ENCODE data around the gene HOXC4.

Gene HOXC4

DNA sequence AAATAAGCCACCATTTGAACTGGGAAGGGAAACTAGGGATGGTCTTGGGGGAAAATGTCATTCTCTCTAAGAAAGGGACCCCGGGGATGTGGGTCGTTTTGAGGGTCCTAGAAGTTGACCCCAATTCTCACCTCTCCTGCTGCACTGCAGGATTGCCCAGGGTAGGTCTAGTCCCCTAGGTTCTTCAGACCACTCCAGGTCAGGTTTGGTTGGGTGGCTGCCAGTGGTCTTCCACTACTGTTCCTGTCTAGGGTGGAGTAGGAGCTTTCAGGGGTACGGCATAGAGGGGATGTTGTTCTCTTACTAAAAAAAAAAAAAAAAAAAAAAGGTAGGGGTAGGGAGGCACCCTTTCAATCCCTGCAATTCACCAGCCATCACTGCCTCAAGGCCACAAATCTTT, 37.6 kb upstream of the HOXC4 start:
- no peak for DNase-seq

DNA sequence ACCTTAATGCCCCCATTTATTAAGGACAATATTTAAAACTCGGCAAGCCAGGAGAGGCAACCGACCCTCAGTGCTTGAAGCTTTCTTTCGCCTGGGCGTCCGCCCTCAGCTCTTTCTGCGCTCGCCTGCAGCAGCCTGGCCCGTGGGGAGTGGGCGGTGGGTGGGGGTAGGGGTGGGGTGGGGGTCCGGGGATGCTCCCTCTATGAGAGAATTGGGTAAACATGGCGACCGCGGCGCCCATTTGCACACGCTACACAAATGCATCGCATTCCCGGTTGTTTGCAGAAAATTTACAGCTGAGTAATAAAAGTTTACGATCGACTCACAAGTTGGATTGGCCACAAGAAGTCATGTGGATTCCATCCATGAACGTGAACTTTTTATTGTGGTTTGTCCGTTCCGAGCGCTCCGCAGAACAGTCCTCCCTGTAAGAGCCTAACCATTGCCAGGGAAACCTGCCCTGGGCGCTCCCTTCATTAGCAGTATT, 37.1 kb upstream of the HOXC4 start:
- DNase-seq: no peak

DNA sequence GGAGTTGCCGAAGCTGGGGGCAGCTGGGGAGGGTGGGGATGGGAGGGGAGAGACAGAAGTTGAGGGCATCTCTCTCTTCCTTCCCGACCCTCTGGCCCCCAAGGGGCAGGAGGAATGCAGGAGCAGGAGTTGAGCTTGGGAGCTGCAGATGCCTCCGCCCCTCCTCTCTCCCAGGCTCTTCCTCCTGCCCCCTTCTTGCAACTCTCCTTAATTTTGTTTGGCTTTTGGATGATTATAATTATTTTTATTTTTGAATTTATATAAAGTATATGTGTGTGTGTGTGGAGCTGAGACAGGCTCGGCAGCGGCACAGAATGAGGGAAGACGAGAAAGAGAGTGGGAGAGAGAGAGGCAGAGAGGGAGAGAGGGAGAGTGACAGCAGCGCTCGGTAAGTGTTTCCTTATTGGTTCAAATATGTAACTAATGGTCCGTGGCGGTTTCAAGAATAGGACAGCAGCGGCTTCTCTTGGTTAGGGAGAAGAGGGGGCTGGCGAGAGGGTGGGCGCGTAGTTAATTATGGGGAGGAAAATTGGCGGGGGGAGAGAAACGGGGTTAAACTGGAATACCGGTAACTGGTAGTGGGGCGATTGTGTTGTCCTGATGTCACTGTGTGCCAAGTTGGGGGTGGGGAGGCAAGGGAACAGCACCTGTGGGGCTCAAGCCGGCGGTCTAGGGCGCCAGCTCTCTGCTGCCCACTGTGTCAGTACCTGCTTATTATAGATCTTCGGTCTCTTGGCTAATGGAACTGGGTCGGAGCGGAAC, 36.4 kb upstream of the HOXC4 start:
- DNase-seq: peak in 1 of 2 experiments; percentile 19

DNA sequence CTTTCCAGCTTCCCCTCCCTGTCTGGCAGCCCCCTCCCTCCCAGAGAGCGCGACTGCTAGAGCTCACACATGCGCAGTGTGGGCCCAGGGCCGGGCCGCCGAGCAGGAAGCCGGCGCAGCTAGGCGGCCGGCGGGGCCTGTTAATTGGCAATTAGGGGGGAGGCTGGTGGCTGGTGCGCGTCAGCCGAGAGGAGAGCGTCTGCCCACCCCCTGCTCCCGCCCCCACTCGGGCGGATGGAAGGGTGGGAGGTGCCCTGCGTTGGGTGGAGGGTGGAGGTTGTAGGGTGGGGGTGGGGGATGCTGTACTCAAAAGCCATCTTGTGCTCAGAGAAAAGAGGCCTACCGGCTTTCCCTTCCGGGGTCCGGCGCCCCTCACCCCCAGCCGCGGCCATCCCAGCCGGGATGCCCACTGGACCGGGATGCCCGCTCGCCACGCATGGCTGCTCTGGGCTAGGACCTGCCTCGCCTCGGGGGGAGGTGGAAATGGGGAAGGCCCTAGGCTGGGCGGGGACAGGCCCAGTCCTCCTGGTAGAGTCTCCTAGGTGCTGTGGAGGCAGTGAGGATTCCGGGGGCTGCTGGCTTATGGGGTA, 35.7 kb upstream of the HOXC4 start:
- peak; percentile 73 to 80 for DNase-seq

DNA sequence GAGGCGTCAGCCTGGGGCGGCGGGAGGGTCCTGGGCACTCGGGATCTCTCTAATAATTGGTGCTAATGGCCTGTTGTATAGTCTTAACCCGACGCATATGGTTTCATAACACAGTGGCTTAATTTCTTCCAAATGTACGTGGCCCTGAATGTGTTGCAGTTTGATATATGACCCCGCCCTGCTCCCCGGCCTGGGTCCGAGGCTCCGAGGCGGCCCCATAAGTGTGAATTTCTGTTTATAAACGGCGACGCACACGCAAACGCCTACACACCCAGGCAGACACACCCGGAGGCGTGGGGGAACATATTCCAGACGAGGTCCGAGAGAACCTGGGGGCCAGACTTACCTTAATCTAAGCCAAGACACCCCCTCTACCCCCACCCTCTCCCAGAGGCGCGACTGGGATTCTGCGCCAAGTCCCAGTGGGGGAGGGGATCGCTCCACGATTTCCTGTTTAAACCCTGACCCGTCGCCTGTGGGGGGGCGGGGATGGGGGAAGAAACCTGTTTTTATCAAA, 35.1 kb upstream of the HOXC4 start:
- DNase-seq: no peak

DNA sequence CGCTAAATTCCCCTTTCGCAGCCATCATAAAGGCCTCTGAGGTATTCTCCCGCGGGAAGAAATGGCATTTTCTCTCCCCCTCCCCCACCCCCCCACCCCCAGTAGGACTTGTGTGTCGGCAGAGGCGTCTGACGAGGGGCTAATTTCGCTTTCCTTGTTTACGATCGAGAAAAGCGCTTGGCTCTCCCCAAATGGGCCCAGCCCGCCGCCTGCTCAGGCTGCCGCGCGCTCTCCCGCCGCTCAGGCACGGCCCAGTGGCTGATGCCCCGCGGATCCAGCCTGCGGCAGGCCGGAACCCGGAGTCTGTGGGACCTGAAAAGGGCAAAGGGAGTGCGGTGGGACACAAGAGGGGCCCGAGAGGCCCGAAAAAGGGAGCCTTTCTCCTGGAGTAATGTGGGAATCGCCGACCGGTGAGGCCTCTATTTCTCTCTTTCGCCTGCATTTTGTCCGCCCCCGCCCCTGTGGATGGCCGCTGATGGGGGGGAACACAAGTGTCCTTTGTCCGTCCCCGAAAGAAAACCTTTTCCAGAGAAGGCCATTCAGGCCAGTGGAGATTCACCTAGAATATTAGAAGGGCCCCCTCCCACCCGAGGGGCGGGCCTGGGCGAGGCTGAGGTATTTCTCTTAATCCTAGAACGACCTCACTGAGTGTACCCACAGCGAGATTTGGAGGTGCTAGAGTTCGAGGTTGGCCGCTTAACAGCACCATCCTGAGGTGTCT, 34.4 kb upstream of the HOXC4 start:
- no peak for DNase-seq

DNA sequence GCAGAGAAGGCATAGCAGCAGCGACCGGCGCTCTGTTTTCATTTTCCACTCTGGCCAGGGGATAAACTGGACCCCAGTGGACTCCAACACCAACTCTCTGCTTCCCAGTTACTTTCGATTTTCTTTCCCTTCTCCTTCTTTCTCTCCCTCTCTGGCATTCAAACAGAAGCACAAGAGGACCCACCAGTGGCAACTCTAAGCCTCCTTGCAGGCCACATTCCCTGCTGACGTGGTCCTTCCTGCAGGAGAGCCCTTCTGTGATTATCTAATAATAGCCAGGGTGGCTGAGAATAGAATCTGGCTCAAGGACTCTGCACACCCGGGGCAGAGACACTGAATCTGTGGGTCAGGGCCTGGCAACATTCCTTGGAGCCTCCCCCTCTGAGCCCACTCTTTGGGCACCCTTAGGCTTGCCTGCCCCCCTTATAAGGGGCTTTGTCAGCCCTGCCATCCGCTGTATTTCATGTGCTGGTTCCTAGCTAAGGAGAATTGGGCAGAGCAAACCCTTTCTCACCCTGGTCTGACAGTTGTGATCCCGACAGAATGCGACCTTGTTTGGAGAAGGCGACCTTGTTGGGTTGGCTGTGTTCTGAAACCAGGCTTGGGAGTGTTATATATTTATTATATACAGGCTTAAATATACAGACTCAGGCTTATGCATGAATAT, 33.6 kb upstream of the HOXC4 start:
- DNase-seq: no peak

DNA sequence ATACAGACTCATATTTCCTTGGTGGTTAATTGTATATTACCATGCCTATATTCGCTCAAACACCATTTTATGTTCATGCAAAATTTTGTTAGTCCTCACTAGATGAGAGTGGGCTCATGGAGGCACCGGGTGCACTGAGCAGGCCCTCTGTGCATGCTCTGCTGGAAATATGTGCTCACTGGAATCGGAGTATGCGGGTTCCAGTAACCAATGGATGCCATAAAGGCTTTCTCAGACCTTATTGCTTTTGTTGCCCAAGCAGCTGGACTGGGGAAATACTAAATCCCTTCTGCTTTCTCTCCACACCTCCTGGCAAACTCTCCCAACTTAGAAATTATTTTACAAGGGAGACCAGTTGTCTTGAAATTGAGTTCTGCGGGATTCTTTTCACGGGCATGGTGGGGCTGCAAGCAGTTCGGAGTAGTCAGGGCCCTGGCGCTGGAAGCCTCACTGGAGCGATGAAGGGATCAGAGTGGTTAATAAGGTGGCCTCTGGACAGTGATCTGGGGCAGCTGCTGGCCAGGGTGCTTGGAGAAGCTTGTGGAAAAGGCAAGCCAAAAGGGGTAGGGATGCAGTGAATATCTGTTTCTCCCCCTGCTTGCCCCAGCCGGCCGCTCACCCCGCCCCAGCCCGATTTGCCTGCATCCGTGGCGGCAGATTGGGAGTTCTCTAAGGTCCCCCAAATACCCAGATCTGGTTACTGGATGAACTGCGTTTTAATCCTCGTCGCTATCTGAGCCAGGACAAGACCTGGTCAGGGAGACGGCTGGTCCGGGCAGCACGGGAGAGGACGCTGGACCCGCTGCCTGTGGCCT, 32.8 kb upstream of the HOXC4 start:
- no peak for DNase-seq

DNA sequence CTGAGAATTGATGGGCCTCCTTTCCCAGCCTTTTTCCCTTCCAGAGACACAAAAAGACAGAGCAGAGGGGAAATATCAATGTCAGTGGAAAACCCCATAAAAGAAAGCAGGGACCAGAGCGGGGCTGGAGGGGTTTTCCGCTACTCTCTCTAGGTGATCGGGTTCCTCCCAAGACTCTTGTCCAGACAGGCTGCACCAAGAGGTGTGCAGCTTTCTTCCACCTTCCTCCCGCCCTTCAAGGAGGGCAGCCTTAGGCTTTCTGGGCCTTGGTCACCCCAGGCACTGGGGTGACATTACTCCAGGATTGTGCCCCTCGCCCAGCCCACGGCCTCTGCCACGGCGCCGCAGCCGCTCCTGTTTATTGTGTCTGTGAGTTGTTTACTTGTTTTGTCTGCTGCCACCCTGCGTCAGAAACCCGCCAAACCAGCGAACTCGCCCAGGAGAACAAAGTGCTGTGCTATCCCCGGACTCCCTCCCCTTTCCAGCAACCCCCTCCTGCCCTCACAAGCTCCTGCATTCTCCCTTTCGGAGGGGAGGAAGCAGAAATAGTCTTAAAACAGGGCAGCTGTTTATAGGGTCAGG, 32.1 kb upstream of the HOXC4 start:
- DNase-seq: no peak

DNA sequence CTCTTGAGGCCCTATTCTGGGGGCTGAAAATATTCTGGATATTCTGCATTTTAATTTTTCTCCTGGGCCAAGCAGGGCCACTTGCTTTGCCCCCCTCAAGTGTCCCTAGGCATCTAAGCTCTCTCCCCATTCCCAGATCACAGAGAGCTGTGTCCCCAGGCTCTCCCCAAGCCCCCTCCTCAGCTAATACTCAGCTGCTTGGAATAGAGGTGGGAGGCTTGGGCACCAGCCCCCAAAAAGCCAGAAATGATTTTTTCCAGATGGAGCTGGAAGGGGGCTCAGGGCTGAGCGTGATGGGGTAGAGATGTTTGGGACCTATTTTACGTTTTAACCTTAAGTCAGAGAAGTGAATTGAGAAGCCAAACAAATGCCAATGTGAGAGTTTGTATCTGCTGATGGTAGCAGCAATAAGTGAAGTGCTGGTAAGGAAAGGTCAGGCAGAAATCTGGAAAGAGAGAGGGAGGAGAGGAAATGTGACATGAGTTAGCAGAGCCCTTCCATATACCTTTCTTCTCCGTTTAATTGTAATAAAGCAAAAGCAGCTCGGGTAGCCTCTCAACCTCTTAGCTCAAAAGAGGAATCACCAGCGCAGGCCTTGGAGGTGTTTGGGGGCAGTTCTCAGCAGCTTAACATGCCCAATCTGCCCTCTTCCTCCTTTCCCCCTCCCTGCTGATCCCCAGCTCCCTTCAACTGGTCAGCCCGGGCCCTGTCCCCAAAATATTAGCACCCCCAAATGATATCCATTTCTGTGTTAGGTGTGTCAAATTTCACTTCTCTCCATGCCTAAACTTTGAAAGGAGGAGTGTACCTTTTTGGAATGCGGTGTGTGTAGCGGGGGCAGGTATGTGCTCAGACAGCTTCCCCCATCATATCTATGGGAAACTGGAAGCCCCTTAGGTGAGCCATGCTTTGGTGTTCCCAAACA, 30.4 kb upstream of the HOXC4 start:
- DNase-seq: no peak

DNA sequence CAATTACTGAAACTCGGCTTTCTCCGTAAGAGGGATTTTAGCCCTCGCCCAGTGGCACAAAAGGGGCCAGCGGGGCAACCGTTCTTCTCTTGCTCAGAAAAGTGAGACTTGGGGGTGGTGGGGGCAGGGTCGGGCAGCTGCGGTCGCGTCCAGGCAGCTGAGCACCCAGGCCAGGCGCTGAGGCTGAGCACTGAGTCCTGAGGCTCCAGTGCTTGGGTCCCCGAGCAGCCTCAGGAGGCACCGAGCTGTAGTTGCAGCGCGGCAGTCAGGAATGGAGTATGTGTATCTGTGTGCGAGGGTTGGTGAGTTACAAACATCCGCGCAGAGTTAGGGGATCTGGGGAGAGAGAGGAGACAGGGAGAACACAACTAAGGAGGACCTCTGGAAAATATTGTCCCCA, 29.5 kb upstream of the HOXC4 start:
- no peak for DNase-seq

DNA sequence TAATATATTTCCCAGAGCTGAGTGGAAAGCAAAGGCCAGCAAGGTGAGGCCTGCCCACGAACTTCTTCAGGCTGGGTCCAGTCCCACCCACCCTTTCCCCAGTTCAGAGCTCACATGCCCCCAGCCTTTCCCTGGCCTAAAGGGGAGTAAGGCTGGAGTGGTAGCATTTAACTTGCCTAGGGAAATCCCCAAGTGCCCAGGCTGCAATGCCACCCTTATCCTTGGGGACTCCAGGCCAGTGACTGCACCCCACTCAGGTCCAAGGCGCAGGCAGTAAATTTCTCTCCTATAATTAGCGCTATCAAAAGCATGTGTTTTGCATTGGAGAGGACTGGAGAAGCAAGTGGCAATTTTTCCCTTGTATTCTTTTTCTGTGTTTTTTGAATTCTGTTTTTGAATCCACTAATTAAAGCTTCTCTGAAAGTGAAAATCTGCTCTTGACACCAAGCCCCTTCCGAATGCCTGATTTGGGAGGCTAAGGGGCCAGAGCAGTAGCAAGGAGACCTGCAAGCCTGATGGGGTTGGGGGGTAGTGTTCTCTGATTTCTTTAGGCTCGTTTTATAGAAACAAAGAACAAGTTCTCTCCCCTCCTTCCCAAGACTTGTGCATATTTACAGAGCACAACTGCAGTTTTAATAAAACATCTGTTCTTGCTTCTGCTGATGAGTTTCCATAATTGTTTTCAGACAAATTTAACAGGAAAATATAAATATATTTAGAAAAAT, 28.9 kb upstream of the HOXC4 start:
- DNase-seq: no peak

DNA sequence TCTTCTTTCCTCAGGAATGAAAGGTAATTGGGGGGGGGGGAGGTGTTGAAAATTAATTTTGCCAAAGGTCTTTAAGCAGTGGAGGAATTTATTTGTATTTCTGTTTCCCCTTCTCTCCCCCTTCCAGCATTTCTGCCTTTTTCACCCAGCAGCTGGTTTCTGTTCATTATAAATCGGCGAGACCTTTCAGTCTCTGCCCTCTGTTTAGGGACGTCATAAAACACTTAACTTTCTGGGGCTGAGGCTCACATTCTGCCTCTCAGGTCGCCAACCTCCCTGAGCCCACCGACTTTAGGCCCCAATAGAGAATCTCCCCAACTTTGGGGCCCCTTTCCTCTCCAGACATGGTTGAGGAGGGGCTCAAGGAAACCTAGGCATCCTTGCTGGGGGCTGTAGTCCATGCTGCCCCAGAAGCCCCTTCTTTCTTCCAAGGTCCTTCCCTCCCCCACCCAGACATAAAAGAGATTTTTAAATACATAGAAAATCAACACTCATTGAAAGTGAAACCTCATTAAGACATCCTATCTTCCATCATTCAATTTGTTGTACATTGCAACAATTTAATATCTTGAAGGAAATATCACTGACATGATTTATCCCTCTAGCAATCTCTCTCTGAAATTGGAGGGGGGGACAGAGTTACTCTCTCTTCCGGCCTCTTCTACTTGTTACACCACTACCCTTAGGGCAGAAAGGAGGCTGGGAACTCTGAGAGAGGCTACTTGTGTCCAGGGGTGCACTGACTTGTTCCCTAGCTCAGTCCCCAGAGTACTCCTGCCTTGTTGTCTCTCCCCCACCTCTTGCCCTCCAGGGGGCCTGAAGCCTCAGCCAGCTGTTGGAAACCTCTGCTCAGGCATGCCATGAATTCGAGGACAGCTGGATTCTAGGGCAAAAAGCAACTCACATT, 27.9 kb upstream of the HOXC4 start:
- DNase-seq: no peak

DNA sequence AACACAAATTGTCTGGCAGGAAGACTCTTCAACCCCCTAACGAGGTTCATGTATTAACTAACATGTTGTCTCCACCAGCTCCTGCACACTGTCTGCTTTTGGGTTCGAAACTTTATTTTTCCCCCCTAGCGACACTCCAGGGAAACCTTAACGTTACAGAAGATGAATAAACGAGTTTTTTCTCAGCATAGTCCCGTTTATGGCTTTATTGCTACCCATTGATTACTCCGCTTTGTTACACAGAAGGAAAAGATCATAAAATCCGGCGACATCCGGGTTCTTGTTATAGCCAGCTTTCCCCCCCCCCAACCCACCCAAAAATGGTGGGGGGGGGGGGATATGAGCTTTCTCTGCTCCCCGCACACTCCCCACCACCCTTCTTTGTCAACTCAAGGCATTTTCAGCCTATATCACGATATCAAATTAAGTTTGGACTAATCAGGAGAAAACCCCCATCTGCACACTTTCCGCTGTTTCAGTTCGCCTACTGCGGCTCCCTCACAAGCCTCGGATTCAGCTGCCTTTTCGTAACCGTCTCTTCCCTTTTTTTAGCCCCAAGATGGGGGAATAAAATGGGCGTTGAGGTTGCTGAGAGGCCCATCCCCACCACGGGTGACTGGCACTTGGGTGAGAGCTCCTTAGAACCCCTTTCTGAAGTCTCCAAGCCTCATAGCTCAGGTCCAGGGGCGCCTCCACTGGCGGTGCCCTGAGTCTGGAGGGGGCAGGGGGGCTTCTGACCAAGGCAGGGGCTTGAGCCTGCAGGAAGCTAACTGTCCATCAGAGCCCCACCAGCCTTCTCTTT, 26.8 kb upstream of the HOXC4 start:
- DNase-seq: no peak

DNA sequence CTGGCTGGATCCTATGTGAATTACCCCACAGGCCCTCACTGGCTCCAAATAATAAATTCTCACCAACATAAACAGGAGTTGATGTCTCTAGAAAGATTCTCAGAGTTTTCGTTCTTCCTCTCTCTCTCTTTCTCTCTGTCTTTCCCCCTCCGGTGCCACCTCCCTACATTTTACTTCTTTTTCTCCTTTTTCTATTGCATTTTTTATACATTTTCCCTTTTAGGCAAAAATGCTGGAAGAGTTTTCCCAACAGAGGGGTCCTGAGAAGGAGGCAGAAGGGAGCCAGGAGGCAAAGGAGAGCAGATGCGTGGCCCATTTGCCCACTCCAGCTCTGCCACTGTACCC, 26.2 kb upstream of the HOXC4 start:
- no peak for DNase-seq

DNA sequence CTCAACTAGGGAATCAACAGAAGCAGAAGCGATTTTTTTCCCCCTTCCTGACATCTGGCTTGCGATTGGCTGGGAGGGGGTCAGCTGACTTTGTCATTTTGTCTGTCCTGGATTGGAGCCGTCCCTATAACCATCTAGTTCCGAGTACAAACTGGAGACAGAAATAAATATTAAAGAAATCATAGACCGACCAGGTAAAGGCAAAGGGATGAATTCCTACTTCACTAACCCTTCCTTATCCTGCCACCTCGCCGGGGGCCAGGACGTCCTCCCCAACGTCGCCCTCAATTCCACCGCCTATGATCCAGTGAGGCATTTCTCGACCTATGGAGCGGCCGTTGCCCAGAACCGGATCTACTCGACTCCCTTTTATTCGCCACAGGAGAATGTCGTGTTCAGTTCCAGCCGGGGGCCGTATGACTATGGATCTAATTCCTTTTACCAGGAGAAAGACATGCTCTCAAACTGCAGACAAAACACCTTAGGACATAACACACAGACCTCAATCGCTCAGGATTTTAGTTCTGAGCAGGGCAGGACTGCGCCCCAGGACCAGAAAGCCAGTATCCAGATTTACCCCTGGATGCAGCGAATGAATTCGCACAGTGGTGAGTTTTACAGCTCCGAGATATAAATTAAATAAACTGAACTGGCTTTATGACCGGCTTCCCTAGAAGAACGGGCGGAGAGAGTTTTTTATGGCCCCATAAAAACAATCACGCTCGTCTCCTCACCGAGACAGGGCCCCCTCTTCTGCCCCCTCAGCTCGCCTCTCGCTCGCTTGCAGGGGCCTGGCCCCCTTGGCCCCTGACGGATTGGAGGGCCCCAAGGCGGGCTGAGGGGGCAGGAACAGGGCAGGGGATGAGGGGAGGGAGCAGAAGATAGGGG, 25.1 kb upstream of the HOXC4 start, which contains the start of gene HOXC6:
Gene HOXC6 (plus strand): TSS at position 127 of the 888 bp plus-strand sequence. CDS start 82 bp downstream, at position 209.
- DNase-seq: peak; percentile 51 to 58

Measured in AML-193 (cell line).